ENCODE results near the gene KIF5A. TPM values are rescaled to one million over a fixed set of nuclear protein-coding genes. Genes with fewer than 3 reads are reported as not detected.

The KIF5A gene
- total and polyA plus RNA-seq, 2 of the 13 experiments (the other 11 are each of a cell fraction or from before 2014, with no cell fraction given): 1.6 to 11.9 TPM

DNA sequence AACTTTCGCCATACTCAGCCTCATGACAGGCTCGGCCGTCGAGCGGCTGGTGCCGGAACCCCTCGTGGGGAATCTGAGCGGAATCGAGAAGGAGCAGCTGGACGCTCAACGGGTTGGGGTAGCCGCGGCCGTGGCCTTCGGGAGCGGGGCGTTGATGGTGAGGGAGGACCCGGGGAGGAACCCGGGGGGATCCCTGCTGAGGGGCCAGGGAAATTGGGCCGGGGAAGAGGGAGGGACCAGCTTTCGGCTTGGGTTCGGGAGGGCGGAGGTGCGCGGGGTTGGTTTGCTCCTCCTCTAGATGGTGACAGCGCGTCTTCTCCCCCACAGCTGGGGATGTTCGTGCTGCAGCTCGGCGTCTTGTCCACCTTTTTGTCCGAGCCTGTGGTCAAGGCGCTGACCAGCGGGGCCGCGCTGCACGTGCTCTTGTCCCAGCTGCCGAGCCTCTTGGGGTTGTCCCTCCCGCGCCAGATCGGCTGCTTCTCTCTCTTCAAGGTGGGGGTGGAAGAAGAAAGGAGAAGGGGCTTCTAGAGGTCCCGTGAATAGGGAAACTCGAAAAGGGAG lies 71.2 kb downstream of the KIF5A start (continued):
- TF ChIP-seq, protein P1, sequence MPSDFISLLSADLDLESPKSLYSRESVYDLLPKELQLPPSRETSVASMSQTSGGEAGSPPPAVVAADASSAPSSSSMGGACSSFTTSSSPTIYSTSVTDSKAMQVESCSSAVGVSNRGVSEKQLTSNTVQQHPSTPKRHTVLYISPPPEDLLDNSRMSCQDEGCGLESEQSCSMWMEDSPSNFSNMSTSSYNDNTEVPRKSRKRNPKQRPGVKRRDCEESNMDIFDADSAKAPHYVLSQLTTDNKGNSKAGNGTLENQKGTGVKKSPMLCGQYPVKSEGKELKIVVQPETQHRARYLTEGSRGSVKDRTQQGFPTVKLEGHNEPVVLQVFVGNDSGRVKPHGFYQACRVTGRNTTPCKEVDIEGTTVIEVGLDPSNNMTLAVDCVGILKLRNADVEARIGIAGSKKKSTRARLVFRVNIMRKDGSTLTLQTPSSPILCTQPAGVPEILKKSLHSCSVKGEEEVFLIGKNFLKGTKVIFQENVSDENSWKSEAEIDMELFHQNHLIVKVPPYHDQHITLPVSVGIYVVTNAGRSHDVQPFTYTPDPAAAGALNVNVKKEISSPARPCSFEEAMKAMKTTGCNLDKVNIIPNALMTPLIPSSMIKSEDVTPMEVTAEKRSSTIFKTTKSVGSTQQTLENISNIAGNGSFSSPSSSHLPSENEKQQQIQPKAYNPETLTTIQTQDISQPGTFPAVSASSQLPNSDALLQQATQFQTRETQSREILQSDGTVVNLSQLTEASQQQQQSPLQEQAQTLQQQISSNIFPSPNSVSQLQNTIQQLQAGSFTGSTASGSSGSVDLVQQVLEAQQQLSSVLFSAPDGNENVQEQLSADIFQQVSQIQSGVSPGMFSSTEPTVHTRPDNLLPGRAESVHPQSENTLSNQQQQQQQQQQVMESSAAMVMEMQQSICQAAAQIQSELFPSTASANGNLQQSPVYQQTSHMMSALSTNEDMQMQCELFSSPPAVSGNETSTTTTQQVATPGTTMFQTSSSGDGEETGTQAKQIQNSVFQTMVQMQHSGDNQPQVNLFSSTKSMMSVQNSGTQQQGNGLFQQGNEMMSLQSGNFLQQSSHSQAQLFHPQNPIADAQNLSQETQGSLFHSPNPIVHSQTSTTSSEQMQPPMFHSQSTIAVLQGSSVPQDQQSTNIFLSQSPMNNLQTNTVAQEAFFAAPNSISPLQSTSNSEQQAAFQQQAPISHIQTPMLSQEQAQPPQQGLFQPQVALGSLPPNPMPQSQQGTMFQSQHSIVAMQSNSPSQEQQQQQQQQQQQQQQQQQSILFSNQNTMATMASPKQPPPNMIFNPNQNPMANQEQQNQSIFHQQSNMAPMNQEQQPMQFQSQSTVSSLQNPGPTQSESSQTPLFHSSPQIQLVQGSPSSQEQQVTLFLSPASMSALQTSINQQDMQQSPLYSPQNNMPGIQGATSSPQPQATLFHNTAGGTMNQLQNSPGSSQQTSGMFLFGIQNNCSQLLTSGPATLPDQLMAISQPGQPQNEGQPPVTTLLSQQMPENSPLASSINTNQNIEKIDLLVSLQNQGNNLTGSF (CRISPR knock-in tag; IDR thresholded peaks at IDR 0.05): no peak
- TF ChIP-seq, protein P2, sequence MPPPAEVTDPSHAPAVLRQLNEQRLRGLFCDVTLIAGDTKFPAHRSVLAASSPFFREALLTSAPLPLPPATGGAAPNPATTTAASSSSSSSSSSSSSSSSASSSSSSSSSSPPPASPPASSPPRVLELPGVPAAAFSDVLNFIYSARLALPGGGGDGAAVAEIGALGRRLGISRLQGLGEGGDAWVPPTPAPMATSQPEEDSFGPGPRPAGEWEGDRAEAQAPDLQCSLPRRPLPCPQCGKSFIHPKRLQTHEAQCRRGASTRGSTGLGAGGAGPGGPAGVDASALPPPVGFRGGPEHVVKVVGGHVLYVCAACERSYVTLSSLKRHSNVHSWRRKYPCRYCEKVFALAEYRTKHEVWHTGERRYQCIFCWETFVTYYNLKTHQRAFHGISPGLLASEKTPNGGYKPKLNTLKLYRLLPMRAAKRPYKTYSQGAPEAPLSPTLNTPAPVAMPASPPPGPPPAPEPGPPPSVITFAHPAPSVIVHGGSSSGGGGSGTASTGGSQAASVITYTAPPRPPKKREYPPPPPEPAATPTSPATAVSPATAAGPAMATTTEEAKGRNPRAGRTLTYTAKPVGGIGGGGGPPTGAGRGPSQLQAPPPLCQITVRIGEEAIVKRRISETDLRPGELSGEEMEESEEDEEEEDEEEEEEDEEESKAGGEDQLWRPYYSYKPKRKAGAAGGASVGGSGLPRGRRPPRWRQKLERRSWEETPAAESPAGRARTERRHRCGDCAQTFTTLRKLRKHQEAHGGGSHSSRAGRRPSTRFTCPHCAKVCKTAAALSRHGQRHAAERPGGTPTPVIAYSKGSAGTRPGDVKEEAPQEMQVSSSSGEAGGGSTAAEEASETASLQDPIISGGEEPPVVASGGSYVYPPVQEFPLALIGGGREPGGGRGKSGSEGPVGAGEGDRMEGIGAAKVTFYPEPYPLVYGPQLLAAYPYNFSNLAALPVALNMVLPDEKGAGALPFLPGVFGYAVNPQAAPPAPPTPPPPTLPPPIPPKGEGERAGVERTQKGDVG (CRISPR knock-in tag; IDR thresholded peaks at IDR 0.05; ENCODE audit: borderline replicate concordance): no peak
- no peak for TF ChIP-seq SMAD3 (CRISPR knock-in tag; IDR thresholded peaks at IDR 0.05)
